Skeletal muscle tissue (tissue), 4 donors: Measurements from ENCODE around the gene SLC9A6. TPM values are rescaled to one million over a fixed set of nuclear protein-coding genes. Genes with fewer than 3 reads are reported as not detected.

Experiments used
- H3K27ac ChIP-seq: one replicate; pipeline ENCODE4 v1.7.0; 2013; ENCODE audit warnings: mild to moderate bottlenecking, low read depth, low read length, inconsistent platforms
- H3K27me3 ChIP-seq, 3 donors: one replicate each; pipeline ENCODE4 v1.7.0; 2013; ENCODE audit warnings: low read length in 3 of 3; ENCODE audit not compliant: control insufficient read depth in 3 of 3, insufficient read depth in 3 of 3
- H3K36me3 ChIP-seq, 3 donors: one replicate each; pipeline ENCODE4 v1.7.0; 2013; ENCODE audit warnings: low read length in 3 of 3; ENCODE audit not compliant: control insufficient read depth in 3 of 3, insufficient read depth in 3 of 3
- H3K4me1 ChIP-seq, 3 donors: one replicate each; pipeline ENCODE4 v1.7.0; 2013; ENCODE audit warnings: low read length in 3 of 3, mild to moderate bottlenecking in 3 of 3; ENCODE audit not compliant: control insufficient read depth in 3 of 3, insufficient read depth in 3 of 3
- H3K4me3 ChIP-seq, 3 donors: one replicate each; pipeline ENCODE4 v1.7.0; 2013; ENCODE audit warnings: low read length in 3 of 3
- H3K9ac ChIP-seq, 3 donors: one replicate each; pipeline ENCODE4 v1.7.0; 2013; ENCODE audit warnings: low read length in 3 of 3, mild to moderate bottlenecking in 3 of 3, moderate library complexity in 2 of 3, low read depth in 1 of 3
- H3K9me3 ChIP-seq, 3 donors: one replicate each; pipeline ENCODE4 v1.7.0; 2013; ENCODE audit warnings: low read length in 3 of 3; ENCODE audit not compliant: control insufficient read depth in 3 of 3
- total RNA-seq: library from RNA; depleted of rRNA; stranded (reverse); fragments of >200 nt; gene quantifications from one replicate; pipeline ENCODE4 v1.2.3, GENCODE V29; 2014
- donor health status: Osteomylitis.

SLC9A6 gene
- total RNA-seq: 12.5 TPM

DNA sequence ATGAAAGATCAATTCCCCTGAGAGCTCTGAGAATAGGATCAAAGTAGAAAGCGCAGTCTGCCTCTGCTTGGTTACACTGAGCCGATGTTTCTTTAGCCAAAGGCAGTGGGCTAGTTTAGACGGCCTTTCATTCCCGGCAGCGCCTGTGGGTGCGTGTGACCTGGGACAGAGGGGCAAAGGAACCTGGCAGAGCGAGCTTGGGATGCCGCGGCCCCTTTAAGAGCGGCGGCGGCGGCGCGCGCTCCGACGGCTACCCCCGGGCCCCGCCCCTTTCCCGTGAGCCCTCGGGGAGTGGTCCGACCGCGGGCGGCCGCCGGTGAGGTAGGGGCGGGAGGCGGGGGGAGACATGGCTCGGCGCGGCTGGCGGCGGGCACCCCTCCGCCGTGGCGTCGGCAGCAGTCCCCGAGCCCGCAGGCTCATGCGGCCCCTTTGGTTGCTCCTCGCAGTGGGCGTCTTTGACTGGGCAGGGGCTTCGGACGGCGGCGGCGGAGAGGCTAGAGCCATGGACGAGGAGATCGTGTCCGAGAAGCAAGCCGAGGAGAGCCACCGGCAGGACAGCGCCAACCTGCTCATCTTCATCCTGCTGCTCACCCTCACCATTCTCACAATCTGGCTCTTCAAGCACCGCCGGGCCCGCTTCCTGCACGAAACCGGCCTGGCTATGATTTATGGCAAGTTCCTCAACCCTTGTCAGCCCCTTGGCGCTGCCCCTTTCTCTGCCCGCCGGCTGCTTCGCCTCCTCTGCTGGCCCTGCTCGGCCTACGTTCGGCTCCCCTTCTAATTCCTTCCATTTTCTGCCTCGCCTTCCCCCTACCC is at the start of gene SLC9A6:
Gene SLC9A6, plus strand, starts transcription at position 279 of the 816 bp plus-strand sequence. Its CDS starts 224 bp downstream, at position 503.
- Histone ChIP-seq H3K9ac (peak within 1 kb of the TSS; percentile 71 to 92 (median 84)), H3K4me3 (peak within 1 kb of the TSS; percentile 84 to 87 (median 85)), H3K4me1 (peaks cover 0 to 10% (median 3%) of the 10 kb centered on the region in 3 donors), H3K36me3 (no peaks in the 10 kb centered on the region), H3K9me3 (no peaks in the 10 kb centered on the region), H3K27me3 (no peaks in the 10 kb centered on the region), H3K27ac (peak within 1 kb of the TSS; percentile 55)

DNA sequence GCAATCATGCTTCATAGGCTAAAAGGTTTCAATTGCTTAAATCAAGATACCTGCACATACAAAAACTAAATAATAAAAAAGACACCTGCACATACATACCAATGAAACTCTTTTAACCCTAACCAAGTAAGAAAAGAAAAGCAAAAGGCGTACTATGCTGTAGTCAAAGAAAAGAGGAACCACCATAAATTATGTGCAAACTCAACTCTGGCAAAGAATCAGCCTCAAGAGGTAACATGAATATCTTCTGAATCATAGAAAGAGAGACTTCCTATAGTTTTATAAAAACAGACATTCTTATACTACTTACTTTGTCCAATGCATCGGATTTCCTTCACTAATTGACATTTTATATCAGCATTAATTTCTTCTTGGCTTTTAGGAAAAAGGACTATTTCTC is 40.7 kb upstream of the SLC9A6 start:
- Histone ChIP-seq H3K9ac (no peak overlapping the region), H3K27ac (no peak overlapping the region), H3K4me3 (no peak overlapping the region), H3K9me3 (no peaks in the 10 kb centered on the region), H3K27me3 (no peaks in the 10 kb centered on the region), H3K36me3 (no peaks in the 10 kb centered on the region), H3K4me1 (no peaks in the 10 kb centered on the region)

DNA sequence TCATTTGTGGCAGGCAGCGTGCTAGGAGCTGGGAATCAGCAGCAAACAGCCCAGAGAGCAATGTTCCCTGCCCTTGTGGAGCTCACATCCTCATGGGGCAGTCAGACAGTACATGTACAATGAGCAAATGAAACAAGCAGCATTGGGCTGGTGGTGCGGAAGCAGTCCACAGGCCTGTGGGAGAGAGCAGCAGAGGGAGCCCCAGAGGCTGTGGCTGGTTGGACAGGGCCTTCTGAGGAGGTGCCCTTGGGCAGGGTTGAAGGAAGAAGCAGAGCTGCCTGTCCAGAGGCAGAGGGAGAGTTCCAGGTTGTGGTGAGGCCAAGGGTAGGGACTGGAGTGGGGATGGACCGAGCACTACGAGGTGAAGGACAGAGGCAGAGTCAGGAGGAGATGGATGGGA is 33.9 kb upstream of the SLC9A6 start:
- Histone ChIP-seq H3K36me3 (no peaks in the 10 kb centered on the region), H3K27ac (no peak overlapping the region), H3K4me1 (no peaks in the 10 kb centered on the region), H3K9ac (no peak overlapping the region), H3K27me3 (no peaks in the 10 kb centered on the region), H3K9me3 (no peaks in the 10 kb centered on the region), H3K4me3 (no peak overlapping the region)

DNA sequence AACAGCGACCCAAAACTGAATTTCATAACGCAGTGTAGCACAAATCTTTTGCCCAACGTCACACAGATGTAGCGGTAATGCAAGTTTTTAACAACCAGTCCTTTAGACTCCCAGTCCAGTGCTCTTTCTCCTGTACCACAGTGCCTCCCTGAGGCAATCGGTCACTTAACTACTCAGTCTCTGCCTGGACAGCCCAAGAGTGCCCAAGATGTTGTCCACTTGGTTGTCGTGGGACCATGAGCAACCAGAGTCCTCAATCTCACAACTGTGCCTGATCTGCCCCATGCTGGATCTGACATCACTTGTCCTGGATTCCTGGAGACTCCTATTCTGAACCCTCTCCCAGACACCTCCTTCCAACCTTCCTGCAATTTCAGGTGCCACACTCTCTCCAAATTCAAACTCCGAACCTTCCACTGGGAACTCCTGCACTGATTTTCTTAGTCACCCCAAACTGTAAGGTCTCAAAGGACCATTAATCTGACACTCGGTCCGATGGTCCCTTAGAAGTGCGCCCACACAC is 12.1 kb upstream of the SLC9A6 start:
- H3K9ac ChIP-seq: peak overlapping the region; percentile 83 to 91 (median 87)
- H3K9me3 ChIP-seq: no peaks in the 10 kb centered on the region
- peak overlapping the region; percentile 74 to 93 (median 85) for H3K4me3 ChIP-seq
- H3K27ac ChIP-seq: peak overlapping the region; percentile 90
- no peaks in the 10 kb centered on the region for H3K36me3 ChIP-seq
- peaks cover 5 to 10% (median 9%) of the 10 kb centered on the region in 3 donors for H3K4me1 ChIP-seq
- H3K27me3 ChIP-seq: no peaks in the 10 kb centered on the region

DNA sequence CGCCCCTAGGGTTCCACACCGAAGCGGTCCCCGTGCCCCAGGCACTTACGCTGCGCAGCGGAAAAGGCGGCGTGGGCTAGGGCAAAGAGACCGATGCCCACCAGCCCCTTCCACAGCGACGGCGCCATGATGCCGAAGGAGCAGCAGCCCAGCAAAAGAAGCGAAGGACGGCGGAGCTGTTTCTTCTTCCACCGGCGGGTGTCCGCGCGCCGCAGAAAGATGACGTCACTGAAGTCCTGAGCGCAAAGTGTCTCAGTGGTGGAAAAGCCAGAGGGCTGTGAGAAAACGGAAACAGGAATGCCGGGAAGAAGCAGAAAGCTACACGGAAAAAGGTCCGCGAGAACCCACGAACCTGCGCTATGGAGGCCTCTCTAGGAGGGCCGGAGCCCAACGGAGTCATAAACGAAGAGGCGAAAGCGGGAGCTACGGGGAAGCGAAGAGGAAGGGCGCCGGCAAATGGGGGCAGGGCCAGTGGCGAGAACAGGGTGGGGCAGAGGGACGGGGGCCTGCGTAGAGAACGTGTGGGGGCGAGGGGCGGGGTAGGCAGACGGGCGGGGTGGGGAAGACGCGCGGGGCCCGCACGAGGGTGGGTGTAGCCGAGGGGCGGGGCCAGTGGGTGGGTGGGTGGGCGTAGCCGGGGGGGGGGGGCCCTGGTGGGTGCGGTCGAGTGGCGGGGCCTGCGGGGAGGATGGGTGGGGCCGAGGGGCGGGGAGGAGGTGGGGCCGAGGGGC is 11.5 kb upstream of the SLC9A6 start, which contains the start of gene MMGT1:
Gene MMGT1, minus strand, starts transcription at position 441 of the 731 bp plus-strand sequence. Its CDS starts 313 bp downstream, at position 128.
- peak within 1 kb of the TSS; percentile 90 for H3K27ac ChIP-seq
- peaks cover 5 to 10% (median 9%) of the 10 kb centered on the region in 3 donors for H3K4me1 ChIP-seq
- peak within 1 kb of the TSS; percentile 83 to 91 (median 87) for H3K9ac ChIP-seq
- no peaks in the 10 kb centered on the region for H3K27me3 ChIP-seq
- no peaks in the 10 kb centered on the region for H3K9me3 ChIP-seq
- no peaks in the 10 kb centered on the region for H3K36me3 ChIP-seq
- peak within 1 kb of the TSS; percentile 74 to 93 (median 85) for H3K4me3 ChIP-seq

DNA sequence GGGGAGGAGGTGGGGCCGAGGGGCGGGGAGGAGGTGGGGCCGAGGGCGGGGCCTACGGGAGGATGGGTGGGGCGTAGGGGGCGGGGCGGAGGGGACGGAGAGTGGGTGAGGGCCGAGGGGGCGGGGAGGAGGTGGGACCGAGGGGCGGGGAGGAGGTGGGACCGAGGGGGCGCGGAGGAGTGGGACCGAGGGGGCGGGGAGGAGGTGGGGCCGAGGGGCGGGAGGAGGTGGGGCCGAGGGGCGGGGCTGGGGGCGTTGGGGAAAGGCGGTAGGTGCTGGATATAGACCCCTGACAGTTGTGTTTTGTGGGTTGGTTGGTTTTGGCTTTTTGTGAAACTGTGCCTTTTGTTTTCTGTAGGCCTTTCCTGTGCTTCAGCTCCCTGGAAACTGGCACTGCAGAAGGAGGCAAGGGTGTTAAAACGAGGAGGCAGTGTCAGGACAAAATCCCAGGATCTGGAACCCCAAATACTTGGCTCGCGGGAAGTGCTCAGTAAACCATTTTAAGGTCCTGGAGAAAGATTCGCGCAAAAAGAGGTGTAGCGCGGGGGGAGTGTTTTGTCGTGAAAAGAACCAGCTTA is 10.9 kb upstream of the SLC9A6 start:
- no peak overlapping the region for H3K27ac ChIP-seq
- no peaks in the 10 kb centered on the region for H3K27me3 ChIP-seq
- peak overlapping the region; percentile 31 to 66 (median 39) for H3K4me3 ChIP-seq
- H3K9ac ChIP-seq: peak overlapping the region in 2 of 3 donors; percentile 46 to 51
- no peaks in the 10 kb centered on the region for H3K36me3 ChIP-seq
- no peaks in the 10 kb centered on the region for H3K9me3 ChIP-seq
- H3K4me1 ChIP-seq: peaks cover 5 to 10% (median 9%) of the 10 kb centered on the region in 3 donors

DNA sequence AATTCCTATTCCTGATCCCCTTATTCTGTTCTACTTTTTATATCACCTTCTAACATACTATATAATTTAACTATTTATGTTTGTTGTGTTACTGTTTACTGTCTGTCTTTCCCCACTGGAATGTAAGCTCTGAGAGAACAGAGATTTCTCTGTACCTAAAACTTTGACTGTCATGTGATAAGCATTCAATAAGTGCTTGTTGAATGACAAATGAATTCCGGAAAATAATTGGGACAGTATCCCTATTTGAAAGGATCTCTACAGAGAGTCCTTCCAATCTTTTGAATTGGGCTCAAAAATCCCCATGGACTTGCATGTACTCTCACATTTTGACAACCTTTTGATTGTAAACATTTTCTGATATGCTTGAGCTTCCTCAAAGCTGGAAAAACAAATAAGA is 9.8 kb upstream of the SLC9A6 start:
- Histone ChIP-seq H3K9me3 (no peaks in the 10 kb centered on the region), H3K36me3 (no peaks in the 10 kb centered on the region), H3K4me1 (peaks cover 5 to 10% (median 9%) of the 10 kb centered on the region in 3 donors), H3K27ac (no peak overlapping the region), H3K9ac (no peak overlapping the region), H3K4me3 (no peak overlapping the region), H3K27me3 (no peaks in the 10 kb centered on the region)

DNA sequence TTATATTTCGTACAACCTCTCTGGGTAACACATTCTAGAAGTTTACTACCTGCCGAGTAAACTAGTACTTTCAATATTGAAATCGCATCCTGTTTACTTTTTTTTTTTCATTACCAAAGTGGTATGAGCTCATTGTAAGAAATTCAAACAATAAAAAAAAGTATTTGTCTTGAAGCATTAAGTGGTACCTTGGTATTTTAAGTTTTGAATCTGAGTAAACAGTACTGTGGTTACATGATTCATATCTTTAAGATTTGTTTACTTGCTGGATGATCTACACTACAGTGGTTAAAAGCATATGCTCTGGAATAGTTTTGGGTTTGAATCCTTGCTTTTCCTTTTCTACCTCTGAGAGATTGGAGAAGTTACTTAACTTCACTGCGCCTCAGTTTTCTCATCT is 7.6 kb upstream of the SLC9A6 start:
- Histone ChIP-seq H3K4me3 (no peak overlapping the region), H3K27me3 (no peaks in the 10 kb centered on the region), H3K9ac (no peak overlapping the region), H3K36me3 (no peaks in the 10 kb centered on the region), H3K4me1 (peaks cover 4 to 5% (median 4%) of the 10 kb centered on the region in 3 donors), H3K27ac (no peak overlapping the region), H3K9me3 (no peaks in the 10 kb centered on the region)

DNA sequence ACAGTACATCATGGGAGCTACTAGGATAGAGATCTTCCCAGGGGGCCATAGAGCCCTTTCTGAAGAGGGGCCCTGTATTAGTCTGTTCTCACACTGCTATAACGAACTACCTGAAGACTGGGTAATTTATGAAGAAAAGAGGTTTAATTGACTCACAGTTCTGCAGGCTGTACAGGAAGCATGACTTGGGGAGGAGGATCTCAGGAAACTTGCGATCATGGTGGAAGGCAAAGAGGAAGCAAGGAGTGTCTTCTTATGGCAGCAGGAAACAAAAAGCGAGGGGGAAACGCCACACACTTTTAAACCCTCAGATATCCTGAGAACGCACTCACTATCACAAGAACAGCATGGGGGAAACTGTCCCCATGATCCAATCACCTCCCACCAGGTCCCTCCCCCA is 4.2 kb upstream of the SLC9A6 start:
- Histone ChIP-seq H3K27me3 (no peaks in the 10 kb centered on the region), H3K4me3 (no peak overlapping the region), H3K4me1 (peaks cover 0 to 7% (median 3%) of the 10 kb centered on the region in 3 donors), H3K9me3 (no peaks in the 10 kb centered on the region), H3K9ac (no peak overlapping the region), H3K27ac (no peak overlapping the region), H3K36me3 (no peaks in the 10 kb centered on the region)
